Measurements from ENCODE around the gene LZTR1. TPM values are rescaled to one million over a fixed set of nuclear protein-coding genes. Genes with fewer than 3 reads are reported as not detected.
A peak's percentile ranks its signal among the peaks of the same experiment; 100 is the strongest.
"Not testable (repeated sequence)": the region's sequence is repeated elsewhere in the genome, so short reads cannot be mapped to it uniquely, and the experiment has no call there.

Gene LZTR1
- total and polyA plus RNA-seq, 3 experiments from 2014 or later, result 17.1 to 78.7 (median 75.0) TPM

GRCh38 chr22:20972014-20972694, 9.9 kb upstream of the LZTR1 start:
- H3K36me3 ChIP-seq (ENCODE audit: insufficient read depth, low read length); POLR2A ChIA-PET; H3K27ac Mint-ChIP-seq; H3K4me1 ChIP-seq (ENCODE audit: insufficient read depth, low read length); H3K27ac ChIP-seq (ENCODE audit: low read depth, low read length); H3K9me3 ChIP-seq (ENCODE audit: low read length); H3K27me3 Mint-ChIP-seq; CTCF ChIA-PET; H3K4me1 Mint-ChIP-seq; DNase-seq; H3K27me3 ChIP-seq (ENCODE audit: insufficient read depth, low read length, poor library complexity, severe bottlenecking); H3K4me3 ChIP-seq (ENCODE audit: low read length); H3K4me3 Mint-ChIP-seq; H3K9me3 Mint-ChIP-seq; H3K36me3 Mint-ChIP-seq: not testable (repeated sequence)

- Histone ChIP-seq H3K27ac (ENCODE audit: low read depth, low read length) (no peak overlapping the region), H3K36me3 (ENCODE audit: insufficient read depth, low read length) (no peaks in the 10 kb centered on the region), H3K4me3 (ENCODE audit: low read length) (no peak overlapping the region), H3K4me1 (ENCODE audit: insufficient read depth, low read length) (no peaks in the 10 kb centered on the region), H3K9me3 (ENCODE audit: low read length) (no peaks in the 10 kb centered on the region), H3K27me3 (ENCODE audit: insufficient read depth, low read length, poor library complexity, severe bottlenecking) (peaks cover 9% of the 10 kb centered on the region)
- no peak overlapping the region for H3K27ac Mint-ChIP-seq
- ChIA-PET POLR2A (no interaction called here), CTCF (no interaction called here)
- H3K4me3 Mint-ChIP-seq, result no peak overlapping the region
- H3K9me3 Mint-ChIP-seq, result no peaks in the 10 kb centered on the region
- no peak for DNase-seq
- H3K36me3 Mint-ChIP-seq, result no peaks in the 10 kb centered on the region
- no peaks in the 10 kb centered on the region for H3K4me1 Mint-ChIP-seq
- H3K27me3 Mint-ChIP-seq, result peaks cover 3 to 5% of the 10 kb centered on the region in 2 donors
These were observed 9.0 kb upstream of the LZTR1 start for GRCh38 chr22:20972933-20973577.

- Mint-ChIP-seq H3K36me3 (no peaks in the 10 kb centered on the region), H3K4me1 (peaks cover 0 to under 1% (median under 1%) of the 10 kb centered on the region in 3 donors), H3K4me3 (no peak overlapping the region), H3K9me3 (no peaks in the 10 kb centered on the region), H3K27ac (no peak overlapping the region), H3K27me3 (peaks cover 3 to 5% of the 10 kb centered on the region in 2 donors)
- H3K4me1 ChIP-seq (ENCODE audit: insufficient read depth, low read length), result no peaks in the 10 kb centered on the region
- CTCF ChIA-PET, result no interaction called here
- H3K36me3 ChIP-seq (ENCODE audit: insufficient read depth, low read length), result no peaks in the 10 kb centered on the region
- no peak for DNase-seq
- H3K4me3 ChIP-seq (ENCODE audit: low read length), result no peak overlapping the region
- H3K27me3 ChIP-seq (ENCODE audit: insufficient read depth, low read length, poor library complexity, severe bottlenecking), result peaks cover 9% of the 10 kb centered on the region
- POLR2A ChIA-PET, result no interaction called here
- peaks cover 6% of the 10 kb centered on the region for H3K9me3 ChIP-seq (ENCODE audit: low read length)
- no peak overlapping the region for H3K27ac ChIP-seq (ENCODE audit: low read depth, low read length)
These were observed 8.3 kb upstream of the LZTR1 start for GRCh38 chr22:20973634-20974286.

- no peaks in the 10 kb centered on the region for H3K9me3 Mint-ChIP-seq
- H3K4me1 Mint-ChIP-seq, result peaks cover 6 to 7% (median 7%) of the 10 kb centered on the region in 3 donors
- H3K36me3 Mint-ChIP-seq, result no peaks in the 10 kb centered on the region
- Histone ChIP-seq H3K27ac (ENCODE audit: low read depth, low read length) (no peak overlapping the region), H3K27me3 (ENCODE audit: insufficient read depth, low read length, poor library complexity, severe bottlenecking) (peaks cover 9% of the 10 kb centered on the region), H3K4me3 (ENCODE audit: low read length) (no peak overlapping the region), H3K4me1 (ENCODE audit: insufficient read depth, low read length) (no peaks in the 10 kb centered on the region), H3K36me3 (ENCODE audit: insufficient read depth, low read length) (no peaks in the 10 kb centered on the region), H3K9me3 (ENCODE audit: low read length) (peaks cover 9% of the 10 kb centered on the region)
- no peak overlapping the region for H3K4me3 Mint-ChIP-seq
- ChIA-PET POLR2A (no interaction called here), CTCF (no interaction called here)
- no peak overlapping the region for H3K27ac Mint-ChIP-seq
- DNase-seq, result no peak
- H3K27me3 Mint-ChIP-seq, result peaks cover 3 to 5% of the 10 kb centered on the region in 2 donors
These were observed 7.7 kb upstream of the LZTR1 start for GRCh38 chr22:20974336-20974955.

GRCh38 chr22:20975541-20976290, 6.4 kb upstream of the LZTR1 start:
- CTCF ChIA-PET, result no interaction called here
- Mint-ChIP-seq H3K9me3 (no peaks in the 10 kb centered on the region), H3K27ac (no peak overlapping the region)

GRCh38 chr22:20976291-20976877, 5.7 kb upstream of the LZTR1 start:
- H3K27ac ChIP-seq (ENCODE audit: low read depth, low read length), result no peak overlapping the region
- H3K4me3 ChIP-seq (ENCODE audit: low read length), result no peak overlapping the region
- H3K36me3 Mint-ChIP-seq, result no peaks in the 10 kb centered on the region
- H3K27me3 Mint-ChIP-seq, result peaks cover 3 to 5% of the 10 kb centered on the region in 2 donors
- no peaks in the 10 kb centered on the region for H3K9me3 Mint-ChIP-seq
- ChIA-PET POLR2A (no interaction called here), CTCF (no interaction called here)
- H3K4me3 Mint-ChIP-seq, result no peak overlapping the region
- no peak overlapping the region for H3K27ac Mint-ChIP-seq
- DNase-seq, result no peak
- H3K9me3 ChIP-seq (ENCODE audit: low read length), result peaks cover 9% of the 10 kb centered on the region
- peaks cover 9% of the 10 kb centered on the region for H3K27me3 ChIP-seq (ENCODE audit: insufficient read depth, low read length, poor library complexity, severe bottlenecking)
- no peaks in the 10 kb centered on the region for H3K36me3 ChIP-seq (ENCODE audit: insufficient read depth, low read length)
- peaks cover 7% of the 10 kb centered on the region for H3K4me1 ChIP-seq (ENCODE audit: insufficient read depth, low read length)
- H3K4me1 Mint-ChIP-seq, result peaks cover 12 to 25% (median 12%) of the 10 kb centered on the region in 3 donors

More at GRCh38 chr22:20975541-20976290, 6.4 kb upstream of the LZTR1 start:
- H3K27ac ChIP-seq (ENCODE audit: low read depth, low read length), result no peak overlapping the region
- POLR2A ChIA-PET, result no interaction called here
- peaks cover 8 to 18% (median 9%) of the 10 kb centered on the region in 3 donors for H3K4me1 Mint-ChIP-seq
- H3K4me1 ChIP-seq (ENCODE audit: insufficient read depth, low read length), result peaks cover under 1% of the 10 kb centered on the region
- H3K4me3 Mint-ChIP-seq, result no peak overlapping the region
- H3K27me3 Mint-ChIP-seq, result peaks cover 3 to 5% of the 10 kb centered on the region in 2 donors
- H3K4me3 ChIP-seq (ENCODE audit: low read length), result no peak overlapping the region
- H3K36me3 Mint-ChIP-seq, result no peaks in the 10 kb centered on the region
- H3K36me3 ChIP-seq (ENCODE audit: insufficient read depth, low read length), result no peaks in the 10 kb centered on the region
- H3K9me3 ChIP-seq (ENCODE audit: low read length), result peaks cover 9% of the 10 kb centered on the region
- DNase-seq, result no peak
- peaks cover 9% of the 10 kb centered on the region for H3K27me3 ChIP-seq (ENCODE audit: insufficient read depth, low read length, poor library complexity, severe bottlenecking)

GRCh38 chr22:20977019-20977418, 5.1 kb upstream of the LZTR1 start:
- peaks cover 9% of the 10 kb centered on the region for H3K4me1 ChIP-seq (ENCODE audit: insufficient read depth, low read length)
- ChIA-PET CTCF (no interaction called here), POLR2A (no interaction called here)
- peaks cover 15 to 29% (median 16%) of the 10 kb centered on the region in 3 donors for H3K4me1 Mint-ChIP-seq
- H3K4me3 Mint-ChIP-seq, result no peak overlapping the region
- DNase-seq, result no peak
- peaks cover 9% of the 10 kb centered on the region for H3K27me3 ChIP-seq (ENCODE audit: insufficient read depth, low read length, poor library complexity, severe bottlenecking)
- peaks cover 3 to 5% of the 10 kb centered on the region in 2 donors for H3K27me3 Mint-ChIP-seq
- H3K9me3 Mint-ChIP-seq, result no peaks in the 10 kb centered on the region
- peak overlapping the region in 2 of 8 donors; percentile 26 to 73 for H3K27ac Mint-ChIP-seq
- peaks cover 9% of the 10 kb centered on the region for H3K9me3 ChIP-seq (ENCODE audit: low read length)
- H3K36me3 Mint-ChIP-seq, result peaks cover 0 to 3% (median 0%) of the 10 kb centered on the region in 3 donors
- H3K36me3 ChIP-seq (ENCODE audit: insufficient read depth, low read length), result no peaks in the 10 kb centered on the region
- no peak overlapping the region for H3K4me3 ChIP-seq (ENCODE audit: low read length)
- H3K27ac ChIP-seq (ENCODE audit: low read depth, low read length), result no peak overlapping the region
